Measurements from ENCODE around the gene PLA2G4E. TPM values are rescaled to one million over a fixed set of nuclear protein-coding genes. Genes with fewer than 3 reads are reported as not detected.

PLA2G4E gene
- total RNA-seq, 8 experiments from 2014 or later: 0.08 to 0.52 (median 0.28) TPM; not detected in 4

DNA sequence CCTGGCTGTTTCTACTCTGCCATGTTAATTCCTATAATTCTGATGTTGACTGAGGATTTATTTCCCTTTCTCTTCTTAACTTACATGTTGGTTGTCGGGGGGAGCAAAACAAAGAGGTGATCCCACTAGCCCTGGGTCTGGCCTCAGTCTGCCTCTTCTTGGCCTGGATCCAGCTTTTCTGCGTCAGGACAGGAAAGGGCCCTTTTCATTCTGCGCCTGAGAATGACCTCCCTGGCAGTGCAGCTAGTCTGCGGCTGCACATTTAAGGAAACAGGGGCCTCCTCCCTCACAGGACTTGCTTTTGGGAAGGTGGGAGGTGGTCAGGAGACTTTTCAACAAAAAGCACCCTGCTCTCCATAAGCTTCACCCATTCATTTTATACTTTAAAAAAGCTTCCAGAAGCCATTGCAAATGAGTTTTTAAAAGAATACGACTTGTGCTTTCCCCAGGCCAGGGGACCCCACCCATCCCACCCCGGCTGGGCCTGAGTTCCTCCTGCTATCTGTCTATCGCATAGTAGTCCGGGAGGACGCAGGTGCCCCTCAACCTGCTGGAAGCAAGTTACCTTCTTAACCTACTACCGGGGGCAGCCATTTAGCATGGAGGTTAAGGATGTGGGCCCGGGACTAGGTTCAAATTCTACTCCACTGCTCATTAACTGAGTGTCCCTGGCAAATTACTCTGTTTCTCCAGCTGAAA is 27.2 kb downstream of the PLA2G4E start:
- in situ Hi-C loops (cut with MboI; ENCODE audit: low pct_unique_long_range_greater_than_20kb in 2 of 9, low sequenced_read_pairs in 9 of 9, unreplicated experiment in 9 of 9): loop anchor here in 4 of 9 experiments (5.0 to 25.0 kb wide), 4 partner anchors 69 to 144 kb away; no protein-coding TSS in a partner anchor
- no peak for ATAC-seq (replicated peaks in 6 of 8)

DNA sequence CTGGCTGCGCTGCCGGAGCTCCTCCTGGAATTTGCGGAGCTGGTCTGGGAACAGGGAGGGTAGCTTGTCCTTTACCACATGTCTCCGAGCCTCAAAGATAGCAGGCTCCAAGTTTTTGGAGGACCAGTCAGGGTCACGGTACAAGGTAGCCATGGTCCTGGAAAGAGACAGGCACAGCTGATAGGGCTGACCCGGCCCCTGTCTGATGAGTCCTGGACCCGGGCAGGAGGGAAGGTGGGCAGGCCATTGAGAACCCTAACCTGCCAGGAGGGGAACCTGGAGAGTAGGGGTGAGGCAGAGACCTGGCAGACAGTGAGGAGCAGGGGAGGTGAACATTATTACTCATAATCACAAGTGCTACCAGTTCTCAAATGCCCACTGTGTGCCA is 28.0 kb downstream of the PLA2G4E start:
- WGBS, 10 experiments: 60 to 100% (median 87%) methylated on average over 1 to 5 of the region's 7 CpGs; no CpG with 5 or more reads in 3 of the 10 experiments
- no peak for ATAC-seq (replicated peaks in 6 of 8)

More for the DNA sequence above, 27.2 kb downstream of the PLA2G4E start:
- no peak overlapping the region for H3K27ac ChIP-seq
- H3K4me1 ChIP-seq (replicated peaks in 1 of 2): no peaks in the 10 kb centered on the region
- H3K4me3 ChIP-seq: no peak overlapping the region
- WGBS, 10 experiments: 66 to 94% (median 83%) methylated on average over 1 to 4 of the region's 11 CpGs; no CpG with 5 or more reads in 3 of the 10 experiments

GRCh38 chr15:41992151-41992802 is 28.6 kb downstream of the PLA2G4E start:
- in situ Hi-C loops (cut with MboI; ENCODE audit: low pct_unique_long_range_greater_than_20kb in 2 of 9, low sequenced_read_pairs in 9 of 9, unreplicated experiment in 9 of 9): loop anchor here in 4 of 9 experiments (5.0 to 25.0 kb wide), 4 partner anchors 70 to 145 kb away; no protein-coding TSS in a partner anchor
- no peak for ATAC-seq (replicated peaks in 6 of 8)

More for the DNA sequence above, 28.0 kb downstream of the PLA2G4E start:
- in situ Hi-C loops (cut with MboI; ENCODE audit: low pct_unique_long_range_greater_than_20kb in 2 of 9, low sequenced_read_pairs in 9 of 9, unreplicated experiment in 9 of 9): loop anchor here in 4 of 9 experiments (5.0 to 25.0 kb wide), 4 partner anchors 70 to 145 kb away; no protein-coding TSS in a partner anchor
- H3K27ac ChIP-seq: no peak overlapping the region
- H3K4me1 ChIP-seq (replicated peaks in 1 of 2): no peaks in the 10 kb centered on the region
- H3K4me3 ChIP-seq: no peak overlapping the region

GRCh38 chr15:41990691-41991090 is 30.2 kb downstream of the PLA2G4E start:
- ATAC-seq (replicated peaks in 6 of 8): no peak
- Histone ChIP-seq H3K27ac (no peak overlapping the region), H3K4me1 (replicated peaks in 1 of 2) (no peaks in the 10 kb centered on the region), H3K4me3 (no peak overlapping the region)
- in situ Hi-C loops (cut with MboI; ENCODE audit: low pct_unique_long_range_greater_than_20kb in 2 of 9, low sequenced_read_pairs in 9 of 9, unreplicated experiment in 9 of 9): loop anchor here in 4 of 9 experiments (5.0 to 25.0 kb wide), 4 partner anchors 72 to 147 kb away; no protein-coding TSS in a partner anchor
- WGBS, 10 experiments: 37% methylated on average over 2 of the region's 3 CpGs; no CpG with 5 or more reads in 9 of the 10 experiments

More at GRCh38 chr15:41992151-41992802, 28.6 kb downstream of the PLA2G4E start:
- Histone ChIP-seq H3K4me3 (no peak overlapping the region), H3K27ac (no peak overlapping the region), H3K4me1 (replicated peaks in 1 of 2) (no peaks in the 10 kb centered on the region)
- 20 to 100% (median 91%) methylated on average over 1 to 8 of the region's 18 CpGs; no CpG with 5 or more reads in 4 of the 10 experiments for WGBS, 10 experiments

DNA sequence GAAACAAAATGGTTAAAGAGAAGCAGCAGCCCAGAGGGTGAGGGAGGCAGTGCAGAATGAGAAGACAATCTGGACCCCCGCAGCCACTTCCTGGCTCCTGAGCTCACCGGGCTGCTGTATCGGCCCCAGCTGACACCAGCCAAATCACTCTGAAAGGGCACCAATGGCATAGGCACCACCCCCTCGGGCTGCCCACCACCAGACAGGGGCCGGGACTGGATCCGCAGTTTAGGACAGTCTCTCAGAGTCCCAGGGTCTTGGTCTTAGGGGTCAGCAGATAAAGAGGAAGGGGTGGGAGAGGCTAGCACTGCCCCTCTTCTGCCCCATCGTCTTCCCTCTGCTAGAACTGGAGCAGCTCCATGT is 30.6 kb downstream of the PLA2G4E start:
- Histone ChIP-seq H3K27ac (no peak overlapping the region), H3K4me3 (no peak overlapping the region), H3K4me1 (replicated peaks in 1 of 2) (no peaks in the 10 kb centered on the region)
- in situ Hi-C loops (cut with MboI; ENCODE audit: low pct_unique_long_range_greater_than_20kb in 2 of 9, low sequenced_read_pairs in 9 of 9, unreplicated experiment in 9 of 9): loop anchor here in 4 of 9 experiments (5.0 to 25.0 kb wide), 4 partner anchors 72 to 147 kb away; no protein-coding TSS in a partner anchor
- ATAC-seq (replicated peaks in 6 of 8): no peak
- 0 to 43% (median 19%) methylated on average over 1 to 3 of the region's 7 CpGs; no CpG with 5 or more reads in 6 of the 10 experiments for WGBS, 10 experiments

DNA sequence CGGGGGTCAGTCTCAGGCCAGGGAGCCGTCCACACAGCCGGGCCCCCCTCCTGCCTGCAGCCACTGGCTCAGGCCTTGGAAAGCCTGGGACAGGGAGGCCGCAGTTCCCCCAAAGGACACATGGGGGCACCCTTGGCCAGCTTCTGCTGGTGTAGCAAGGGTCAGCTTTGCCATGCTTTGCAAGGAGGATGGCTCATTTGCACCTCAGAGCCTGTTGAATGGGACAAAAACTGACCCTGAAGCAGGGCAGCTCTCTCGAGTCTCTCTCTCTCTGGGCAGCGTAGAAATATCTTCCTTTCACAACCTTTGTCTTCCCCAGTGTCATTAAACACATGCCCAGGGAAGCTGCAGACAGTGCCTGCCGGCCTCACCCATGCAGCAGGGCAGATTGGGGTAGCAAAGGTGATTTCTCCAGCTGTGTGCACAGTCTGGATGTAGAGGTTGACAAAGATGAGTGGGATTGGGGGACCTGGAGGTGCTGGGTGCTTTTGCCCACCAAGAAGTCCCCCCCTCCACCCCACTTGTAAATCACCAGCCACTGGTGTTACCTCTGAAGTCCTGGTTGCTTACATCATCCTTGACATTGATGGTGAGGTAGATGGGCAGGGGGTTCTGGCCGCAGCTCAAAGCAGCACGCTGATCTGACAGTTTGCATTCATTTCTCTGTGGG is 31.1 kb downstream of the PLA2G4E start:
- no peak overlapping the region for H3K4me3 ChIP-seq
- WGBS, 10 experiments: 0 to 54% (median 26%) methylated on average over 1 to 2 of the region's 9 CpGs; no CpG with 5 or more reads in 6 of the 10 experiments
- no peak overlapping the region for H3K27ac ChIP-seq
- ATAC-seq (replicated peaks in 6 of 8): peak; percentile 96 to 99 (median 97)
- no peaks in the 10 kb centered on the region for H3K4me1 ChIP-seq (replicated peaks in 1 of 2)
- in situ Hi-C loops (cut with MboI; ENCODE audit: low pct_unique_long_range_greater_than_20kb in 2 of 9, low sequenced_read_pairs in 9 of 9, unreplicated experiment in 9 of 9): loop anchor here in 4 of 9 experiments (5.0 to 25.0 kb wide), 4 partner anchors 73 to 148 kb away; no protein-coding TSS in a partner anchor

- in situ Hi-C loops (cut with MboI; ENCODE audit: low pct_unique_long_range_greater_than_20kb in 2 of 9, low sequenced_read_pairs in 9 of 9, unreplicated experiment in 9 of 9): loop anchor here in 2 of 9 experiments (25.0 kb wide), 1 partner anchor 148 kb away; no protein-coding TSS in a partner anchor
- Histone ChIP-seq H3K4me3 (no peak overlapping the region), H3K27ac (no peak overlapping the region), H3K4me1 (replicated peaks in 1 of 2) (no peaks in the 10 kb centered on the region)
- 0 to 89% (median 56%) methylated on average over 1 to 8 of the region's 21 CpGs; no CpG with 5 or more reads in 3 of the 10 experiments for WGBS, 10 experiments
- peak in 3 of 8 experiments; percentile 19 to 31 (median 27) for ATAC-seq (replicated peaks in 6 of 8)
Measured at GRCh38 chr15:41988896-41989572, 31.8 kb downstream of the PLA2G4E start.

DNA sequence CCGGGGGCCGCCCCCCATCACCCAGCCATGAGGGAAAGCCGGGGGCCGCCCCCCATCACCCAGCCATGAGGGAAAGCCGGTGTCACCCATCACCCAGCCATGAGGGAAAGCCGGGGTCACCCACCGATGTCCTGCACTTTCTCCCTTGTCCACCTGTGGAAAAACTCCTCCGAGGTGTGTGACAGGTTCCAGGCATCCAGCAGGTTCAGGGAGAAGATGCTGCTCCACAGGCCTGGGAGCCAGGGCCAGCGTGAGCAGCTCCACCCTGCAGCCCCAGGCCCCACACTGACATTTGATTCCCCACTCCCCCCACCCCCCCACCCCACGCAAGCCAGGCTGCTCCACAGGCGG is 32.9 kb downstream of the PLA2G4E start:
- 100% methylated on average over 1 of the region's 11 CpGs; no CpG with 5 or more reads in 9 of the 10 experiments for WGBS, 10 experiments
- Histone ChIP-seq H3K4me1 (replicated peaks in 1 of 2) (no peaks in the 10 kb centered on the region), H3K27ac (no peak overlapping the region), H3K4me3 (no peak overlapping the region)
- ATAC-seq (replicated peaks in 6 of 8): no peak
- in situ Hi-C loops (cut with MboI; ENCODE audit: low pct_unique_long_range_greater_than_20kb in 2 of 9, low sequenced_read_pairs in 9 of 9, unreplicated experiment in 9 of 9): loop anchor here in 2 of 9 experiments (25.0 kb wide), 1 partner anchor 149 kb away; no protein-coding TSS in a partner anchor

DNA sequence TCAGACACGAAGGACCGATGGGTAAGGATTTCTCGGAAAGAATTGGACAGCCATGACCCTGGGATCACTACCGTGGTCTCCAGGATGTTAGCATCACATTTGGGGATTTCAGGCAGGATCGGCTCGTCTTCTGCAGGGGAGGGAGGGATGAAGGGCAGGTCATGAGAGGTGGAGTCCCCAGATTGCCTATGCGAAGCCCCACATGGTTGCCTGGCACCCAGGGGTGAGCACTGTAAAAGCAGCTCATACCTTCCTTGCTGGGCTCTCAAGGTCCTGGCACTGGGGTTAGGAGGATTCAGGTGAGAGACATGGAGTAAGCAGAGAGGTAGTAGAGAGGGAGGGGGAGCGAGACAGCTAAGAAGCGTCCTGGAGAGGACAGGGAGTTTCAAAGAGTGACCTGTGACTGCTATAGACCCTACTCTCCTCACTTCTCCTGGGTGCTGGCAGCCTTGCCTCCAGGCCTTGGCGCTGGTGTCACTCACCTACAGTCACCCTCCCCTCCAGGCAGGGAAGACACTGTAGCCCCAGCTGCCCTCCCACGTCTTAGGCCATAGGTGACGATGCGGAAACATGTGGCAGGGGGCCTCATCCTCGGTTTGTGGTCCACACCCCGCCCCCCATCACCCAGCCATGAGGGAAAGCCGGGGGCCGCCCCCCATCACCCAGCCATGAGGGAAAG is 33.5 kb downstream of the PLA2G4E start:
- Histone ChIP-seq H3K4me1 (replicated peaks in 1 of 2) (no peaks in the 10 kb centered on the region), H3K27ac (no peak overlapping the region), H3K4me3 (no peak overlapping the region)
- WGBS, 10 experiments: 0 to 100% (median 58%) methylated on average over 1 to 3 of the region's 17 CpGs; no CpG with 5 or more reads in 6 of the 10 experiments
- ATAC-seq (replicated peaks in 6 of 8): no peak
- in situ Hi-C loops (cut with MboI; ENCODE audit: low pct_unique_long_range_greater_than_20kb in 2 of 9, low sequenced_read_pairs in 9 of 9, unreplicated experiment in 9 of 9): loop anchor here in 2 of 9 experiments (25.0 kb wide), 1 partner anchor 150 kb away; no protein-coding TSS in a partner anchor

- ATAC-seq (replicated peaks in 6 of 8): peak in 1 of 8 experiments; percentile 14
Measured at GRCh38 chr15:41985236-41986160, 35.3 kb downstream of the PLA2G4E start.

GRCh38 chr15:41984622-41985021 is 36.2 kb downstream of the PLA2G4E start:
- H3K4me1 ChIP-seq (replicated peaks in 1 of 2): no peaks in the 10 kb centered on the region
- H3K4me3 ChIP-seq: no peak overlapping the region
- in situ Hi-C loops (cut with MboI; ENCODE audit: low pct_unique_long_range_greater_than_20kb in 2 of 9, low sequenced_read_pairs in 9 of 9, unreplicated experiment in 9 of 9): loop anchor here in 2 of 9 experiments (25.0 kb wide), 1 partner anchor 153 kb away; no protein-coding TSS in a partner anchor
- H3K27ac ChIP-seq: no peak overlapping the region
- 70 to 100% (median 88%) methylated on average over 1 to 4 of the region's 5 CpGs; no CpG with 5 or more reads in 3 of the 10 experiments for WGBS, 10 experiments
- no peak for ATAC-seq (replicated peaks in 6 of 8)

More at GRCh38 chr15:41985236-41986160, 35.3 kb downstream of the PLA2G4E start:
- Histone ChIP-seq H3K4me1 (replicated peaks in 1 of 2) (no peaks in the 10 kb centered on the region), H3K4me3 (no peak overlapping the region), H3K27ac (no peak overlapping the region)
- WGBS, 10 experiments: 40 to 100% (median 72%) methylated on average over 1 to 9 of the region's 19 CpGs; no CpG with 5 or more reads in 2 of the 10 experiments
- in situ Hi-C loops (cut with MboI; ENCODE audit: low pct_unique_long_range_greater_than_20kb in 2 of 9, low sequenced_read_pairs in 9 of 9, unreplicated experiment in 9 of 9): loop anchor here in 2 of 9 experiments (25.0 kb wide), 1 partner anchor 152 kb away; no protein-coding TSS in a partner anchor

Measured in motor neuron (in vitro differentiated cells).